B cell (primary cell): ENCODE results near the gene MYH3. TPM values are rescaled to one million over a fixed set of nuclear protein-coding genes. Genes with fewer than 3 reads are reported as not detected.

ENCODE experiments used
- ATAC-seq: fragments of 200-7000 bp; cut with Tn5 transposase; one replicate; pipeline ENCODE4 v1.10.0; 2021; ENCODE audit warnings: low read depth, mild to moderate bottlenecking, moderate number of reproducible peaks, moderate library complexity
- CTCF ChIA-PET: fragments of 350-600 bp; sonication (Branson Sonifier 250); formaldehyde crosslinking; loops from one replicate; lab custom pipeline; 2021; ENCODE audit warnings: antibody characterized with exemption, inconsistent platforms; lab: Charles Lee
- POLR2A ChIA-PET: fragments of 350-600 bp; sonication (Branson Sonifier 250); formaldehyde crosslinking; loops from one replicate; lab custom pipeline; 2021; ENCODE audit warnings: antibody characterized with exemption; lab: Charles Lee
- DNase-seq: peaks from one replicate; pipeline ENCODE4 v3.0.0; 2013
- H2AFZ ChIP-seq: 2 replicates; pipeline ENCODE4 v1.6.1; 2012; ENCODE audit warnings: mild to moderate bottlenecking, low read depth, low read length; ENCODE audit not compliant: insufficient read depth, poor library complexity, severe bottlenecking
- H3K27ac ChIP-seq, 2 donors: 1 replicate in 1 of 2; 2 replicates in 1 of 2; pipeline ENCODE4 v1.5.1; 2012 to 2013; ENCODE audit warnings: low read length in 2 of 2, mild to moderate bottlenecking in 2 of 2, moderate library complexity in 1 of 2
- H3K27me3 ChIP-seq, 4 experiments: fragments of 200-600 bp in 1 of 4; sonication (generic) in 1 of 4; replicated peaks in 1 of 4; 1 replicate in 2 of 4; 2 replicates in 2 of 4; pipeline versions ENCODE4 v1.6.1 to v1.7.0; 2013 to 2016; ENCODE audit warnings: low read length in 3 of 4, mild to moderate bottlenecking in 2 of 4, mixed read lengths in 1 of 4, moderate library complexity in 1 of 4; ENCODE audit not compliant: insufficient read depth in 4 of 4, control insufficient read depth in 3 of 4; ENCODE audit errors: control extremely low read depth in 1 of 4
- H3K36me3 ChIP-seq, 2 experiments: replicated peaks in 1 of 2; 1 replicate in 1 of 2; 2 replicates in 1 of 2; pipeline versions ENCODE4 v1.6.1 to v1.7.1; 2013; ENCODE audit warnings: low read length in 1 of 2; ENCODE audit not compliant: insufficient read depth in 2 of 2, control insufficient read depth in 1 of 2; ENCODE audit errors: control extremely low read depth in 1 of 2, extremely low read depth in 1 of 2
- H3K4me1 ChIP-seq, 2 donors: fragments of 200-600 bp in 1 of 2; sonication (generic) in 1 of 2; 1 replicate in 1 of 2; 2 replicates in 1 of 2; pipeline versions ENCODE4 v1.5.1 to v1.6.1; 2013 to 2017; ENCODE audit warnings: low read length in 2 of 2; ENCODE audit not compliant: control insufficient read depth in 2 of 2, insufficient read depth in 2 of 2
- H3K4me2 ChIP-seq: replicated peaks from 2 replicates; pipeline ENCODE3; 2012; ENCODE audit warnings: mild to moderate bottlenecking, low read depth, low read length; ENCODE audit not compliant: poor library complexity, severe bottlenecking
- H3K4me3 ChIP-seq, 5 experiments: fragments of 200-600 bp in 1 of 5; sonication (generic) in 1 of 5; 1 replicate in 3 of 5; 2 replicates in 2 of 5; pipeline versions ENCODE4 v1.5.1 to v1.7.0; 2011 to 2016; ENCODE audit warnings: low read length in 4 of 5, mild to moderate bottlenecking in 4 of 5, low read depth in 2 of 5, control low read depth in 1 of 5, moderate library complexity in 1 of 5; ENCODE audit not compliant: insufficient read depth in 1 of 5; ENCODE audit errors: control extremely low read depth in 1 of 5, extremely low read depth in 1 of 5
- H3K79me2 ChIP-seq: fragments of 200-600 bp; sonication (generic); one replicate; pipeline ENCODE4 v1.6.0; 2016; ENCODE audit warnings: low read length; ENCODE audit not compliant: control insufficient read depth, insufficient read depth
- H3K9ac ChIP-seq: fragments of 200-600 bp; sonication (generic); 2 replicates; pipeline ENCODE4 v1.6.1; 2017; ENCODE audit warnings: mild to moderate bottlenecking, low read length, moderate library complexity
- H3K9me3 ChIP-seq, 3 donors: one replicate each; pipeline versions ENCODE4 v1.6.1 to v1.7.1; 2013; ENCODE audit warnings: low read length in 2 of 3; ENCODE audit not compliant: control insufficient read depth in 2 of 3, insufficient read depth in 1 of 3; ENCODE audit errors: control extremely low read depth in 1 of 3
- H4K20me1 ChIP-seq: 2 replicates; pipeline ENCODE4 v1.6.0; 2012; ENCODE audit warnings: mild to moderate bottlenecking, low read length; ENCODE audit not compliant: insufficient read depth, control insufficient read depth, poor library complexity, severe bottlenecking
- H3K27ac Mint-ChIP-seq: one replicate; pipeline ENCODE4 v1.8.0; 2021; ENCODE audit warnings: mixed read lengths
- H3K27me3 Mint-ChIP-seq: one replicate; pipeline ENCODE4 v1.8.0; 2021; ENCODE audit warnings: mixed read lengths
- H3K4me1 Mint-ChIP-seq: one replicate; pipeline ENCODE4 v1.8.0; 2021; ENCODE audit warnings: mixed read lengths
- H3K4me3 Mint-ChIP-seq: one replicate; pipeline ENCODE4 v1.8.0; 2021; ENCODE audit warnings: mixed read lengths
- H3K9me3 Mint-ChIP-seq: one replicate; pipeline ENCODE4 v1.8.0; 2022; ENCODE audit warnings: mixed read lengths; ENCODE audit not compliant: insufficient read depth
- CTCF ChIP-seq: fragments of 200-600 bp; IDR thresholded peaks from one replicate; pipeline ENCODE4 v1.8.0; 2022; ENCODE audit warnings: antibody characterized with exemption, mild to moderate bottlenecking
- EZH2 ChIP-seq: IDR thresholded peaks from 2 replicates; pipeline ENCODE4 v1.6.1; 2012; ENCODE audit warnings: borderline replicate concordance, low read depth, mild to moderate bottlenecking, moderate library complexity, low read length; ENCODE audit not compliant: insufficient read depth, poor library complexity, severe bottlenecking
- WGBS: methylation state at CpG from one replicate; pipeline ENCODE4 v1.1.5; 2013; ENCODE audit warnings: missing lambda C conversion rate; ENCODE audit not compliant: insufficient coverage; 5-methylcytosine and 5-hydroxymethylcytosine counted together
- intact Hi-C: fragments of 100-400 bp; cut with micrococcal nuclease; formaldehyde crosslinking; loops from one replicate; pipeline ENCODE4 v1.10.0; 2022
- polyA plus RNA-seq: library from polyadenylated mRNA; depleted of rRNA; stranded (reverse); fragments of >200 nt; gene quantifications from 2 replicates; pipeline ENCODE4 v1.2.3, GENCODE V29; 2012
- total RNA-seq, 2 donors: library from RNA; stranded (reverse); fragments of 120-200 nt in 1 of 2; gene quantifications; 1 replicate in 1 of 2; 2 replicates in 1 of 2; pipeline versions ENCODE4 v1.2.3 to v1.2.4, GENCODE V29; 2013 to 2022

Gene MYH3
- total and polyA plus RNA-seq, 2 donors (not counting 1 experiment from before 2014, with no cell fraction given), result 9.4 to 10.9 TPM

- WGBS, result 83% methylated on average over 8 of the region's 8 CpGs
- intact Hi-C loops, result no loop called here
Measured at GRCh38 chr17:10610884-10611283, 46.2 kb downstream of the MYH3 start.

GRCh38 chr17:10608244-10608643, 48.9 kb downstream of the MYH3 start:
- no peak overlapping the region for H3K9ac ChIP-seq
- no peaks in the 10 kb centered on the region for H3K27me3 ChIP-seq
- TF ChIP-seq CTCF, result no peak
- TF ChIP-seq EZH2, result no peak
- H3K27ac ChIP-seq, result no peak overlapping the region
- no peaks in the 10 kb centered on the region for H3K4me1 Mint-ChIP-seq
- H3K27ac Mint-ChIP-seq, result no peak overlapping the region
- ATAC-seq (no peak), DNase-seq (no peak)
- no peak overlapping the region for H3K4me3 ChIP-seq
- CTCF ChIA-PET, result interaction anchor here (0.7 to 1.6 kb wide), 2 partner anchors 9 to 683 kb away, joined by 4 to 18 read pairs; no protein-coding TSS in a partner anchor
- POLR2A ChIA-PET, result no interaction called here
- no peaks in the 10 kb centered on the region for H3K79me2 ChIP-seq
- no peak overlapping the region for H2AFZ ChIP-seq
- peaks cover 8% of the 10 kb centered on the region for H3K27me3 Mint-ChIP-seq
- no peaks in the 10 kb centered on the region for H3K9me3 ChIP-seq
- no peaks in the 10 kb centered on the region for H3K4me1 ChIP-seq
- H3K4me3 Mint-ChIP-seq, result no peak overlapping the region
- intact Hi-C loops, result loop anchor here (5.0 kb wide), 1 partner anchor 1031 kb away; the partner anchor contains the start of genes CFAP52 and STX8
- WGBS, result 95% methylated on average over 4 of the region's 5 CpGs
- no peak overlapping the region for H3K4me2 ChIP-seq
- no peaks in the 10 kb centered on the region for H4K20me1 ChIP-seq
- no peaks in the 10 kb centered on the region for H3K36me3 ChIP-seq
- H3K9me3 Mint-ChIP-seq, result no peaks in the 10 kb centered on the region

More at GRCh38 chr17:10610884-10611283, 46.2 kb downstream of the MYH3 start:
- Histone ChIP-seq H3K36me3 (no peaks in the 10 kb centered on the region), H3K79me2 (no peaks in the 10 kb centered on the region), H3K27me3 (peaks cover 0 to 4% (median 0%) of the 10 kb centered on the region in 4 experiments), H3K9me3 (no peaks in the 10 kb centered on the region), H3K4me2 (no peak overlapping the region), H4K20me1 (no peaks in the 10 kb centered on the region), H2AFZ (no peak overlapping the region), H3K9ac (no peak overlapping the region), H3K4me3 (no peak overlapping the region), H3K27ac (no peak overlapping the region), H3K4me1 (no peaks in the 10 kb centered on the region)
- Mint-ChIP-seq H3K9me3 (no peaks in the 10 kb centered on the region), H3K4me3 (no peak overlapping the region), H3K27ac (no peak overlapping the region), H3K27me3 (peaks cover 11% of the 10 kb centered on the region), H3K4me1 (no peaks in the 10 kb centered on the region)
- POLR2A ChIA-PET, result no interaction called here
- CTCF ChIA-PET, result interaction anchor here (0.8 to 1.7 kb wide), 2 partner anchors 684 to 689 kb away, joined by 3 to 6 read pairs; no protein-coding TSS in a partner anchor
- TF ChIP-seq EZH2 (no peak), CTCF (no peak)
- no peak for DNase-seq
- no peak for ATAC-seq
